NCI-H460 (cell line): ENCODE results near the gene SAP30. TPM values are rescaled to one million over a fixed set of nuclear protein-coding genes. Genes with fewer than 3 reads are reported as not detected.

Source experiments
- DNase-seq: peaks from one replicate; pipeline ENCODE4 v3.0.0-alpha.2; 2016; ENCODE audit warnings: low read depth; ENCODE audit errors: extremely low read depth
- total RNA-seq: library from RNA; depleted of rRNA; stranded (reverse); fragments of >200 nt; shearing (Covaris generic); gene quantifications from 2 replicates; pipeline ENCODE4 v1.2.3, GENCODE V29; 2014

Gene SAP30
- total RNA-seq, 1 experiment from 2014 or later: 24.9 TPM

GRCh38 chr4:173365359-173365996 is 5.3 kb upstream of the SAP30 start:
- no peak for DNase-seq

GRCh38 chr4:173367285-173367684 is 3.5 kb upstream of the SAP30 start:
- DNase-seq: no peak

GRCh38 chr4:173367946-173368345 is 2.8 kb upstream of the SAP30 start:
- DNase-seq: no peak

GRCh38 chr4:173370130-173370476 is 651 bp upstream of the SAP30 start:
- no peak for DNase-seq

GRCh38 chr4:173371292-173372192 is 788 bp downstream of the SAP30 start:
- DNase-seq: peak; percentile 13

GRCh38 chr4:173374588-173374987 is 3.8 kb downstream of the SAP30 start:
- DNase-seq: no peak

GRCh38 chr4:173379929-173380328 is 9.2 kb downstream of the SAP30 start:
- no peak for DNase-seq

GRCh38 chr4:173380987-173381386 is 10.2 kb downstream of the SAP30 start:
- DNase-seq: no peak

- DNase-seq: no peak
These were observed 10.9 kb downstream of the SAP30 start for GRCh38 chr4:173381610-173382009.

GRCh38 chr4:173382349-173382748 is 11.6 kb downstream of the SAP30 start:
- DNase-seq: no peak

- DNase-seq: no peak
These were observed 16.0 kb downstream of the SAP30 start for GRCh38 chr4:173386751-173387150.

- no peak for DNase-seq
These were observed 20.9 kb downstream of the SAP30 start for GRCh38 chr4:173391701-173392100.

- no peak for DNase-seq
These were observed 26.9 kb downstream of the SAP30 start for GRCh38 chr4:173397604-173398003.

- DNase-seq: no peak
These were observed 27.5 kb downstream of the SAP30 start for GRCh38 chr4:173398220-173398619.

- DNase-seq: no peak
These were observed 28.1 kb downstream of the SAP30 start, which contains the start of gene SCRG1 for GRCh38 chr4:173398779-173399415. Gene SCRG1, minus strand, starts transcription at chr4:173399116. Its CDS starts 7,702 bp downstream, at chr4:173391414.

GRCh38 chr4:173401063-173401462 is 30.3 kb downstream of the SAP30 start:
- no peak for DNase-seq

- no peak for DNase-seq
These were observed 32.3 kb downstream of the SAP30 start for GRCh38 chr4:173403051-173403450.

- no peak for DNase-seq
These were observed 33.6 kb downstream of the SAP30 start for GRCh38 chr4:173404296-173404865.

GRCh38 chr4:173405840-173406606 is 35.3 kb downstream of the SAP30 start:
- no peak for DNase-seq

- no peak for DNase-seq
These were observed 39.3 kb downstream of the SAP30 start for GRCh38 chr4:173410079-173410478.
